ENCODE results near the gene KLHL1.

Gene KLHL1

GRCh38 chr13:69956839-69957238 lies 151.4 kb downstream of the KLHL1 start:
- no peak for TF ChIP-seq ZNF274 (IDR thresholded peaks at IDR 0.05; ENCODE audit: low read depth, low read length)
- no peak overlapping the region for H3K4me3 ChIP-seq (ENCODE audit: low read length)

- no peak for TF ChIP-seq ZNF274 (IDR thresholded peaks at IDR 0.05; ENCODE audit: low read depth, low read length)
- H3K4me3 ChIP-seq (ENCODE audit: low read length), result no peak overlapping the region
Measured at GRCh38 chr13:69956349-69956748, 151.9 kb downstream of the KLHL1 start.

- no peak for TF ChIP-seq ZNF274 (IDR thresholded peaks at IDR 0.05; ENCODE audit: low read depth, low read length)
- H3K4me3 ChIP-seq (ENCODE audit: low read length), result no peak overlapping the region
Measured at GRCh38 chr13:69955271-69955670, 153.0 kb downstream of the KLHL1 start.

GRCh38 chr13:69951412-69951811 lies 156.8 kb downstream of the KLHL1 start:
- H3K4me3 ChIP-seq (ENCODE audit: low read length), result no peak overlapping the region
- TF ChIP-seq ZNF274 (IDR thresholded peaks at IDR 0.05; ENCODE audit: low read depth, low read length), result no peak

GRCh38 chr13:69950160-69950559 lies 158.1 kb downstream of the KLHL1 start:
- no peak overlapping the region for H3K4me3 ChIP-seq (ENCODE audit: low read length)

GRCh38 chr13:69948016-69948415 lies 160.2 kb downstream of the KLHL1 start:
- TF ChIP-seq ZNF274 (IDR thresholded peaks at IDR 0.05; ENCODE audit: low read depth, low read length), result no peak
- H3K4me3 ChIP-seq (ENCODE audit: low read length), result no peak overlapping the region

More at GRCh38 chr13:69950160-69950559, 158.1 kb downstream of the KLHL1 start:
- TF ChIP-seq ZNF274 (IDR thresholded peaks at IDR 0.05; ENCODE audit: low read depth, low read length), result no peak

GRCh38 chr13:69947582-69947981 lies 160.7 kb downstream of the KLHL1 start:
- no peak for TF ChIP-seq ZNF274 (IDR thresholded peaks at IDR 0.05; ENCODE audit: low read depth, low read length)
- no peak overlapping the region for H3K4me3 ChIP-seq (ENCODE audit: low read length)

GRCh38 chr13:69946511-69946910 lies 161.7 kb downstream of the KLHL1 start:
- H3K4me3 ChIP-seq (ENCODE audit: low read length), result no peak overlapping the region
- no peak for TF ChIP-seq ZNF274 (IDR thresholded peaks at IDR 0.05; ENCODE audit: low read depth, low read length)

GRCh38 chr13:69935043-69935442 lies 173.2 kb downstream of the KLHL1 start:
- TF ChIP-seq ZNF274 (IDR thresholded peaks at IDR 0.05; ENCODE audit: low read depth, low read length), result no peak
- no peak overlapping the region for H3K4me3 ChIP-seq (ENCODE audit: low read length)

- no peak for TF ChIP-seq ZNF274 (IDR thresholded peaks at IDR 0.05; ENCODE audit: low read depth, low read length)
- H3K4me3 ChIP-seq (ENCODE audit: low read length), result no peak overlapping the region
Measured at GRCh38 chr13:69928262-69928661, 180.0 kb downstream of the KLHL1 start.

GRCh38 chr13:69921156-69921555 lies 187.1 kb downstream of the KLHL1 start:
- no peak overlapping the region for H3K4me3 ChIP-seq (ENCODE audit: low read length)
- TF ChIP-seq ZNF274 (IDR thresholded peaks at IDR 0.05; ENCODE audit: low read depth, low read length), result no peak

- no peak for TF ChIP-seq ZNF274 (IDR thresholded peaks at IDR 0.05; ENCODE audit: low read depth, low read length)
- no peak overlapping the region for H3K4me3 ChIP-seq (ENCODE audit: low read length)
Measured at GRCh38 chr13:69912630-69913029, 195.6 kb downstream of the KLHL1 start.

GRCh38 chr13:69910800-69911199 lies 197.5 kb downstream of the KLHL1 start:
- H3K4me3 ChIP-seq (ENCODE audit: low read length), result no peak overlapping the region
- no peak for TF ChIP-seq ZNF274 (IDR thresholded peaks at IDR 0.05; ENCODE audit: low read depth, low read length)

- no peak overlapping the region for H3K4me3 ChIP-seq (ENCODE audit: low read length)
- no peak for TF ChIP-seq ZNF274 (IDR thresholded peaks at IDR 0.05; ENCODE audit: low read depth, low read length)
Measured at GRCh38 chr13:69904784-69905183, 203.5 kb downstream of the KLHL1 start.

GRCh38 chr13:69903081-69903480 lies 205.2 kb downstream of the KLHL1 start:
- no peak for TF ChIP-seq ZNF274 (IDR thresholded peaks at IDR 0.05; ENCODE audit: low read depth, low read length)
- H3K4me3 ChIP-seq (ENCODE audit: low read length), result no peak overlapping the region

GRCh38 chr13:69882451-69882850 lies 225.8 kb downstream of the KLHL1 start:
- no peak for TF ChIP-seq ZNF274 (IDR thresholded peaks at IDR 0.05; ENCODE audit: low read depth, low read length)
- H3K4me3 ChIP-seq (ENCODE audit: low read length), result no peak overlapping the region
